ENCODE results near the gene SLC25A46.

DNA sequence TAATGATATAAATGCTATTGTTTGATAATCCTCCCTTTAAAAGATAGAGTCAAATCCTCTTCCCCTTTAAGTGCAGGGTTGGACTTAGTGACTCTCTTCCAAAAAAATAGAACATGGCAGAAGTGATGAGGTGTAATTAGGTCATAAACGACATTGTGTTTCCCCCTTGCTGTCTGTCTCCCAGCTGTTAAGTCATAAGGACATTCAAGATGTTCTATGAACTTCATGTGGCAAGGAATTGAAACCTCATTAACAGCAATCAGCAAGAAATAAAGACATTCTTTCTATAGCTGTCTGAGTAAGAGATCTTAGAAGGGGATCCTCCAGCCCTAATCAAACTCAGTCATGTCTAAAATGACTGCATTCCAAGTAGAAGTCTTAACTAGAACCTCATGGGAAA, 3.3 kb upstream of the SLC25A46 start:
- TF ChIP-seq FOXP2 (optimal IDR thresholded peaks at IDR 0.05; ENCODE audit: control extremely low read depth, extremely low read length, insufficient read depth) = no peak
- TF ChIP-seq POLR2AphosphoS5 (IDR thresholded peaks at IDR 0.05; ENCODE audit: borderline replicate concordance, low read depth, low read length) = no peak

All from SK-N-MC (cell line).